Uterus (tissue), 2 donors: ENCODE data around the gene CACNB4.

Source experiments
- CTCF ChIP-seq, 4 experiments: fragments of 200-600 bp in 2 of 4; fragments of 450-650 bp in 2 of 4; sonication (generic) in 2 of 4; IDR thresholded peaks; one replicate each; pipeline ENCODE4 v1.5.1; 2016 to 2019; ENCODE audit warnings: antibody characterized with exemption in 4 of 4, mild to moderate bottlenecking in 2 of 4, moderate library complexity in 1 of 4
- POLR2A ChIP-seq, 2 donors: fragments of 450-650 bp; IDR thresholded peaks; one replicate each; pipeline ENCODE4 v1.6.1; 2016; ENCODE audit warnings: antibody characterized with exemption in 2 of 2, mild to moderate bottlenecking in 1 of 2, moderate library complexity in 1 of 2

DNA sequence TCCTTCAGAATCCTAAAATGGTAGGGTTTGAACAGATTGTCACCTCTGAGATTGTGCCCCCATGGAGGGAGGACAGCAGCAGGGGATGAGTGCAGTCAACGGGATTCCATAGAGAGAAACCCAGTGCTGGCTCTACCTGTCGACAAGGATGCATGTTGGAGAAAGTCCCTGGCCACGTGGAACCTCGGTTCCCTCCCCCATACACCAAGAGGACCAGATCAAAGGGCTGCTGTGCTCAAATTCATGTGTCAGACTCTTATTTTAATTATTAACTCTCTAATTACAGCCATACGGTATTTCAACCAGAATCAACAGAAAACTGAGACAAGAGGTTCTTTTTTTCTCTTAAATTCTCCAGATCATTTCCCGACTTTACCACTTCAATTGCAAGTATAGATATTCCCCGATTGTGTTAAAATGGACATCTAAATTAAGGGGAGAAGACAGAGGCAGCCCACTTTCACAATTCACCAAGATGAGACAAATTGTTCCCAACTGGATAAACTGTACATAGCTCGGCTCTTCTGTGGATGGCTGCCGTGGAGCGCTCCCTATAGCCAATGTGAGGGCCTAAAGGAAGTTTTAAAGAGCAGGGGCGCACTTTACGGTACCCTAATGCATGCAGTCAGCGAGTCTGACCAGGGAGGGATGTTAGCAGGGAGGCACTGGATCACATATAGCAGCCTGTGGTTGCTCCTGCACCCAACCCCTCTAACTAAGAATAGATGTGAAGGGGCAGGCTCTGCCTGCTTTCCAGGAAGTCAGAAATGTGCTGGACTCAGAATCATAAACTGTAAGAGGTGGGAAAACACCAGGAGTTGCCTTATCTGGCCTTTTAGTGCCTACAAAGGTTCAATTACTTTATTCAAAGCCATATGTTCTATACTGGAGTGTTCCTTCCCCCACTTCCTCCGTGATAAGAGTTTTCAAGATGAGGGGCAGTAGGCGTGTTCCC, 123.1 kb downstream of the CACNB4 start:
- TF ChIP-seq CTCF (IDR thresholded peaks at IDR 0.05): no peak
- no peak for TF ChIP-seq POLR2A (IDR thresholded peaks at IDR 0.05)
